ENCODE results near the gene HS6ST1. TPM values are rescaled to one million over a fixed set of nuclear protein-coding genes. Genes with fewer than 3 reads are reported as not detected.

The HS6ST1 gene
- polyA plus RNA-seq, 1 experiment = 12.9 TPM

- Histone ChIP-seq H3K36me3 (ENCODE audit: control insufficient read depth, insufficient read depth, low read length) (no peaks in the 10 kb centered on the region), H3K4me3 (ENCODE audit: low read depth, low read length) (no peak overlapping the region), H3K27me3 (ENCODE audit: control insufficient read depth, insufficient read depth, low read length) (no peaks in the 10 kb centered on the region)
- no peak for TF ChIP-seq CTCF (IDR thresholded peaks at IDR 0.05; ENCODE audit: insufficient read depth, low read depth, low read length)
- POLR2A ChIA-PET = no interaction called here
- no peak for DNase-seq (ENCODE audit: low read depth)
- CTCF ChIA-PET = interaction anchor here (0.8 to 1.4 kb wide), 3 partner anchors 15 to 372 kb away, joined by 3 to 4 read pairs (median 3); no protein-coding TSS in a partner anchor
These were observed 45.8 kb upstream of the HS6ST1 start for GRCh38 chr2:128364441-128364911.

GRCh38 chr2:128363934-128364361 is 45.3 kb upstream of the HS6ST1 start:
- Histone ChIP-seq H3K4me3 (ENCODE audit: low read depth, low read length) (no peak overlapping the region), H3K36me3 (ENCODE audit: control insufficient read depth, insufficient read depth, low read length) (no peaks in the 10 kb centered on the region), H3K27me3 (ENCODE audit: control insufficient read depth, insufficient read depth, low read length) (no peaks in the 10 kb centered on the region)
- CTCF ChIA-PET = interaction anchor here (0.8 to 1.4 kb wide), 3 partner anchors 15 to 372 kb away, joined by 3 to 4 read pairs (median 3); no protein-coding TSS in a partner anchor
- no peak for DNase-seq (ENCODE audit: low read depth)
- POLR2A ChIA-PET = no interaction called here
- TF ChIP-seq CTCF (IDR thresholded peaks at IDR 0.05; ENCODE audit: insufficient read depth, low read depth, low read length) = no peak

- POLR2A ChIA-PET = interaction anchor here (0.5 kb wide), 1 partner anchor 12 kb away, joined by 3 read pairs; no protein-coding TSS in a partner anchor
- no peak for DNase-seq (ENCODE audit: low read depth)
- CTCF ChIA-PET = no interaction called here
- Histone ChIP-seq H3K27me3 (ENCODE audit: control insufficient read depth, insufficient read depth, low read length) (no peaks in the 10 kb centered on the region), H3K36me3 (ENCODE audit: control insufficient read depth, insufficient read depth, low read length) (no peaks in the 10 kb centered on the region), H3K4me3 (ENCODE audit: low read depth, low read length) (no peak overlapping the region)
- TF ChIP-seq CTCF (IDR thresholded peaks at IDR 0.05; ENCODE audit: insufficient read depth, low read depth, low read length) = no peak
These were observed 44.2 kb upstream of the HS6ST1 start for GRCh38 chr2:128362889-128363228.

GRCh38 chr2:128362176-128362888 is 43.7 kb upstream of the HS6ST1 start:
- Histone ChIP-seq H3K36me3 (ENCODE audit: control insufficient read depth, insufficient read depth, low read length) (no peaks in the 10 kb centered on the region), H3K27me3 (ENCODE audit: control insufficient read depth, insufficient read depth, low read length) (no peaks in the 10 kb centered on the region), H3K4me3 (ENCODE audit: low read depth, low read length) (no peak overlapping the region)
- CTCF ChIA-PET = no interaction called here
- POLR2A ChIA-PET = interaction anchor here (0.5 kb wide), 1 partner anchor 13 kb away, joined by 3 read pairs; no protein-coding TSS in a partner anchor
- no peak for TF ChIP-seq CTCF (IDR thresholded peaks at IDR 0.05; ENCODE audit: insufficient read depth, low read depth, low read length)
- DNase-seq (ENCODE audit: low read depth) = no peak

GRCh38 chr2:128361376-128362131 is 42.9 kb upstream of the HS6ST1 start:
- DNase-seq (ENCODE audit: low read depth) = no peak
- POLR2A ChIA-PET = no interaction called here
- Histone ChIP-seq H3K27me3 (ENCODE audit: control insufficient read depth, insufficient read depth, low read length) (no peaks in the 10 kb centered on the region), H3K36me3 (ENCODE audit: control insufficient read depth, insufficient read depth, low read length) (no peaks in the 10 kb centered on the region), H3K4me3 (ENCODE audit: low read depth, low read length) (no peak overlapping the region)
- CTCF ChIA-PET = no interaction called here
- TF ChIP-seq CTCF (IDR thresholded peaks at IDR 0.05; ENCODE audit: insufficient read depth, low read depth, low read length) = no peak

All from BJ (cell line).